Breast epithelium (tissue), 3 donors: ENCODE results near the gene CAMK2B.

Experiments used
- CTCF ChIP-seq, 3 donors: fragments of 450-650 bp; IDR thresholded peaks; one replicate each; pipeline ENCODE4 v1.5.1; 2016 to 2017; ENCODE audit warnings: antibody characterized with exemption in 3 of 3, mild to moderate bottlenecking in 3 of 3, moderate library complexity in 3 of 3
- POLR2A ChIP-seq: fragments of 450-650 bp; IDR thresholded peaks from one replicate; pipeline ENCODE4 v1.6.1; 2016; ENCODE audit warnings: antibody characterized with exemption, mild to moderate bottlenecking, moderate library complexity
- POLR2AphosphoS5 ChIP-seq, 3 donors: sonication (generic); formaldehyde crosslinking; IDR thresholded peaks; one replicate each; pipeline ENCODE4 v1.6.1; 2017; ENCODE audit warnings: antibody characterized with exemption in 3 of 3

- TF ChIP-seq POLR2A (no peak), CTCF (IDR thresholded peaks at IDR 0.05) (no peak), POLR2AphosphoS5 (IDR thresholded peaks at IDR 0.05) (no peak)
Measured at GRCh38 chr7:44189286-44189992, 136.0 kb downstream of the CAMK2B start, which contains the start of gene GCK.
